Lower lobe of right lung (tissue), 2 donors: ENCODE results near the gene GGT5. TPM values are rescaled to one million over a fixed set of nuclear protein-coding genes. Genes with fewer than 3 reads are reported as not detected.
"Not testable (repeated sequence)": the region's sequence is repeated elsewhere in the genome, so short reads cannot be mapped to it uniquely, and the experiment has no call there.

ENCODE experiments used
- ATAC-seq, 2 donors: fragments of 200-7000 bp; cut with Tn5 transposase; one replicate each; pipeline ENCODE4 v1.9.1; 2020 to 2022; ENCODE audit warnings: mild to moderate bottlenecking in 2 of 2, moderate library complexity in 2 of 2
- DNase-seq: peaks from one replicate; pipeline ENCODE4 v3.0.0-alpha.2; 2020
- H3K27ac ChIP-seq: fragments of 200-600 bp; one replicate; pipeline ENCODE4 v1.8.0; 2022
- H3K27me3 ChIP-seq: fragments of 200-600 bp; one replicate; pipeline ENCODE4 v1.8.0; 2022; ENCODE audit warnings: low read depth
- H3K36me3 ChIP-seq: fragments of 200-600 bp; one replicate; pipeline ENCODE4 v1.8.0; 2022; ENCODE audit warnings: mild to moderate bottlenecking
- H3K4me1 ChIP-seq: fragments of 200-600 bp; one replicate; pipeline ENCODE4 v1.8.0; 2022
- H3K4me3 ChIP-seq: fragments of 200-600 bp; one replicate; pipeline ENCODE4 v1.8.0; 2022; ENCODE audit warnings: mild to moderate bottlenecking
- H3K9me3 ChIP-seq: fragments of 200-600 bp; one replicate; pipeline ENCODE4 v1.8.0; 2022
- CTCF ChIP-seq: fragments of 200-600 bp; IDR thresholded peaks from one replicate; pipeline ENCODE4 v1.8.0; 2022; ENCODE audit warnings: antibody characterized with exemption, mild to moderate bottlenecking
- intact Hi-C: fragments of 100-400 bp; cut with DNase I; formaldehyde crosslinking; loops from one replicate; pipeline ENCODE4 v1.11.0; 2022
- total RNA-seq: library from RNA; stranded (reverse); fragmentation: NEBNext Ultra II Directional; extraction: Animal tissue kit (Norgen Biotek cat#: 25700); gene quantifications from one replicate; pipeline ENCODE4 v1.2.1, GENCODE V29; 2021
- donor health status: DM: no; HTN: yes; CAD: no; lungs with severe emphysema.

Gene GGT5
- total RNA-seq, 1 donor from 2014 or later = 29.4 TPM

- Histone ChIP-seq H3K9me3 (no peaks in the 10 kb centered on the region), H3K27me3 (no peaks in the 10 kb centered on the region), H3K36me3 (no peaks in the 10 kb centered on the region), H3K27ac (no peak overlapping the region), H3K4me3 (no peak overlapping the region), H3K4me1 (peaks cover 39% of the 10 kb centered on the region)
- no peak for TF ChIP-seq CTCF
- intact Hi-C loops = no loop called here
- ATAC-seq (no peak), DNase-seq (no peak)
Observed at GRCh38 chr22:24209687-24210086, 35.2 kb downstream of the GGT5 start.

- H3K27me3 ChIP-seq = no peaks in the 10 kb centered on the region
- no peak for ATAC-seq
- H3K9me3 ChIP-seq = no peaks in the 10 kb centered on the region
- no peak for TF ChIP-seq CTCF
- DNase-seq = no peak
- peaks cover 39% of the 10 kb centered on the region for H3K4me1 ChIP-seq
- no peaks in the 10 kb centered on the region for H3K36me3 ChIP-seq
- H3K4me3 ChIP-seq = no peak overlapping the region
- intact Hi-C loops = no loop called here
- H3K27ac ChIP-seq = peak overlapping the region; percentile 89
Observed at GRCh38 chr22:24209016-24209415, 35.9 kb downstream of the GGT5 start.

GRCh38 chr22:24208012-24208749 is 36.7 kb downstream of the GGT5 start:
- no peak for DNase-seq
- Histone ChIP-seq H3K4me3 (no peak overlapping the region), H3K4me1 (peaks cover 39% of the 10 kb centered on the region), H3K9me3 (no peaks in the 10 kb centered on the region), H3K36me3 (no peaks in the 10 kb centered on the region), H3K27me3 (no peaks in the 10 kb centered on the region), H3K27ac (peak overlapping the region; percentile 89)
- intact Hi-C loops = no loop called here
- TF ChIP-seq CTCF = no peak
- peak; percentile 93 to 95 for ATAC-seq

GRCh38 chr22:24207264-24208011 is 37.4 kb downstream of the GGT5 start:
- Histone ChIP-seq H3K4me3 (no peak overlapping the region), H3K4me1 (peaks cover 39% of the 10 kb centered on the region), H3K27me3 (no peaks in the 10 kb centered on the region), H3K27ac (peak overlapping the region; percentile 89), H3K9me3 (no peaks in the 10 kb centered on the region), H3K36me3 (no peaks in the 10 kb centered on the region)
- no peak for TF ChIP-seq CTCF
- intact Hi-C loops = no loop called here
- DNase-seq = no peak
- no peak for ATAC-seq

- peaks cover 39% of the 10 kb centered on the region for H3K4me1 ChIP-seq
- H3K9me3 ChIP-seq, intact Hi-C loops, H3K27me3 ChIP-seq, H3K4me3 ChIP-seq, DNase-seq, H3K36me3 ChIP-seq, ATAC-seq: not testable (repeated sequence)
- peak overlapping the region; percentile 89 for H3K27ac ChIP-seq
Observed at GRCh38 chr22:24206460-24207263, 38.2 kb downstream of the GGT5 start.
